ENCODE data around the gene ABCC6. TPM values are rescaled to one million over a fixed set of nuclear protein-coding genes. Genes with fewer than 3 reads are reported as not detected.

ABCC6 gene
- total RNA-seq, 1 donor from 2014 or later = 2.7 TPM

- DNase-seq = no peak
- no peak overlapping the region for H3K4me3 Mint-ChIP-seq (ENCODE audit: unreplicated experiment)
- H3K27me3 Mint-ChIP-seq (ENCODE audit: unreplicated experiment) = no peaks in the 10 kb centered on the region
- H3K36me3 Mint-ChIP-seq (ENCODE audit: unreplicated experiment) = no peaks in the 10 kb centered on the region
- no peak for TF ChIP-seq CTCF (IDR thresholded peaks at IDR 0.05; ENCODE audit: partially characterized antibody, unreplicated experiment)
- peaks cover 7% of the 10 kb centered on the region for H3K9me3 Mint-ChIP-seq (ENCODE audit: unreplicated experiment)
- no peaks in the 10 kb centered on the region for H3K4me1 Mint-ChIP-seq (ENCODE audit: low read depth, unreplicated experiment)
- no peak overlapping the region for H3K27ac Mint-ChIP-seq (ENCODE audit: unreplicated experiment)
Measured at GRCh38 chr16:16188827-16189226, 34.5 kb downstream of the ABCC6 start.

GRCh38 chr16:16186820-16187219 is 36.5 kb downstream of the ABCC6 start:
- H3K27me3 Mint-ChIP-seq (ENCODE audit: unreplicated experiment) = no peaks in the 10 kb centered on the region
- no peaks in the 10 kb centered on the region for H3K4me1 Mint-ChIP-seq (ENCODE audit: low read depth, unreplicated experiment)
- DNase-seq = no peak
- H3K4me3 Mint-ChIP-seq (ENCODE audit: unreplicated experiment) = no peak overlapping the region
- H3K9me3 Mint-ChIP-seq (ENCODE audit: unreplicated experiment) = peaks cover 7% of the 10 kb centered on the region
- TF ChIP-seq CTCF (IDR thresholded peaks at IDR 0.05; ENCODE audit: partially characterized antibody, unreplicated experiment) = no peak
- no peaks in the 10 kb centered on the region for H3K36me3 Mint-ChIP-seq (ENCODE audit: unreplicated experiment)
- no peak overlapping the region for H3K27ac Mint-ChIP-seq (ENCODE audit: unreplicated experiment)

GRCh38 chr16:16185095-16185494 is 38.2 kb downstream of the ABCC6 start:
- no peak for DNase-seq
- no peak for TF ChIP-seq CTCF (IDR thresholded peaks at IDR 0.05; ENCODE audit: partially characterized antibody, unreplicated experiment)
- no peaks in the 10 kb centered on the region for H3K4me1 Mint-ChIP-seq (ENCODE audit: low read depth, unreplicated experiment)
- no peak overlapping the region for H3K27ac Mint-ChIP-seq (ENCODE audit: unreplicated experiment)
- H3K36me3 Mint-ChIP-seq (ENCODE audit: unreplicated experiment) = peaks cover 2% of the 10 kb centered on the region
- no peaks in the 10 kb centered on the region for H3K27me3 Mint-ChIP-seq (ENCODE audit: unreplicated experiment)
- H3K9me3 Mint-ChIP-seq (ENCODE audit: unreplicated experiment) = peaks cover 7% of the 10 kb centered on the region
- no peak overlapping the region for H3K4me3 Mint-ChIP-seq (ENCODE audit: unreplicated experiment)

GRCh38 chr16:16184594-16184993 is 38.7 kb downstream of the ABCC6 start:
- TF ChIP-seq CTCF (IDR thresholded peaks at IDR 0.05; ENCODE audit: partially characterized antibody, unreplicated experiment) = no peak
- Mint-ChIP-seq H3K9me3 (ENCODE audit: unreplicated experiment) (peaks cover 8% of the 10 kb centered on the region), H3K27ac (ENCODE audit: unreplicated experiment) (no peak overlapping the region), H3K4me1 (ENCODE audit: low read depth, unreplicated experiment) (no peaks in the 10 kb centered on the region), H3K27me3 (ENCODE audit: unreplicated experiment) (no peaks in the 10 kb centered on the region), H3K36me3 (ENCODE audit: unreplicated experiment) (peaks cover 4% of the 10 kb centered on the region), H3K4me3 (ENCODE audit: unreplicated experiment) (no peak overlapping the region)
- no peak for DNase-seq

GRCh38 chr16:16183562-16183961 is 39.7 kb downstream of the ABCC6 start:
- DNase-seq = no peak
- Mint-ChIP-seq H3K4me3 (ENCODE audit: unreplicated experiment) (no peak overlapping the region), H3K9me3 (ENCODE audit: unreplicated experiment) (peaks cover 8% of the 10 kb centered on the region), H3K4me1 (ENCODE audit: low read depth, unreplicated experiment) (no peaks in the 10 kb centered on the region), H3K27ac (ENCODE audit: unreplicated experiment) (no peak overlapping the region), H3K36me3 (ENCODE audit: unreplicated experiment) (peaks cover 8% of the 10 kb centered on the region), H3K27me3 (ENCODE audit: unreplicated experiment) (no peaks in the 10 kb centered on the region)
- no peak for TF ChIP-seq CTCF (IDR thresholded peaks at IDR 0.05; ENCODE audit: partially characterized antibody, unreplicated experiment)

Data from glutamatergic neuron (in vitro differentiated cells).